ENCODE results near the gene THEMIS. TPM values are rescaled to one million over a fixed set of nuclear protein-coding genes. Genes with fewer than 3 reads are reported as not detected.

The THEMIS gene
- polyA plus RNA-seq, 1 experiment, result not detected

DNA sequence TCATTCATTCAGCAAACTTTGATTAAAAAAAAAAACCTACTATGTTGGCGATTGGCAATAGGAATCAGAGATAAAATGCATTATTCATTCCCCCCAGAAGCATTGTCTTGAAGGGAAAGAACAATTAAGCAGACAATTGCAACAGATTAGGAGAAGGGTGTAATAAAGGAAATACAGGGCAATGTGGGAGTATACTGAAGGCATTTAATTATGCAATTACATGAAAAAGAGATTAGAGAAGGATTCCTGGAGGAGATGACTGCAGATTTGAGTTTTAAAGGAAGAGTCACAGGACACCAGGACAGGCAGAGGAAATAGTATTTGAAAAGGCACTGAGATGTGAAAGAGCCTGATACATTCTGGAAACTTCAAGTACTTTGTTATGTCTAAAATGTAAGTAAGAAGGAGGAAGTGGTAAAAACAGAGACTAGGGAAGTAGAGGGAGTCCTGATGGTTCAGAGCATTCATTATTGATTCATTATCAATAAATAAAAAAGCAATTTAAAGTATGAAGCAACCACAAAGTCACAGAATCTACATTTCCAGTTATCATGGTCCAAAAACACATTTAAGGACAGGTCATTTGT, 43.7 kb downstream of the THEMIS start:
- POLR2A ChIA-PET, result no interaction called here
- no peak for DNase-seq (ENCODE audit: low read depth)
- no peaks in the 10 kb centered on the region for H3K27me3 ChIP-seq (ENCODE audit: control insufficient read depth, insufficient read depth, low read length)
- no peak overlapping the region for H3K4me3 ChIP-seq (ENCODE audit: low read depth, low read length)
- CTCF ChIA-PET, result interaction anchor here (2.1 kb wide), 1 partner anchor 480 kb away, joined by 5 read pairs; no protein-coding TSS in a partner anchor
- TF ChIP-seq, protein P1, sequence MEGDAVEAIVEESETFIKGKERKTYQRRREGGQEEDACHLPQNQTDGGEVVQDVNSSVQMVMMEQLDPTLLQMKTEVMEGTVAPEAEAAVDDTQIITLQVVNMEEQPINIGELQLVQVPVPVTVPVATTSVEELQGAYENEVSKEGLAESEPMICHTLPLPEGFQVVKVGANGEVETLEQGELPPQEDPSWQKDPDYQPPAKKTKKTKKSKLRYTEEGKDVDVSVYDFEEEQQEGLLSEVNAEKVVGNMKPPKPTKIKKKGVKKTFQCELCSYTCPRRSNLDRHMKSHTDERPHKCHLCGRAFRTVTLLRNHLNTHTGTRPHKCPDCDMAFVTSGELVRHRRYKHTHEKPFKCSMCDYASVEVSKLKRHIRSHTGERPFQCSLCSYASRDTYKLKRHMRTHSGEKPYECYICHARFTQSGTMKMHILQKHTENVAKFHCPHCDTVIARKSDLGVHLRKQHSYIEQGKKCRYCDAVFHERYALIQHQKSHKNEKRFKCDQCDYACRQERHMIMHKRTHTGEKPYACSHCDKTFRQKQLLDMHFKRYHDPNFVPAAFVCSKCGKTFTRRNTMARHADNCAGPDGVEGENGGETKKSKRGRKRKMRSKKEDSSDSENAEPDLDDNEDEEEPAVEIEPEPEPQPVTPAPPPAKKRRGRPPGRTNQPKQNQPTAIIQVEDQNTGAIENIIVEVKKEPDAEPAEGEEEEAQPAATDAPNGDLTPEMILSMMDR (IDR thresholded peaks at IDR 0.05; ENCODE audit: insufficient read depth, low read depth, low read length), result no peak
- no peaks in the 10 kb centered on the region for H3K36me3 ChIP-seq (ENCODE audit: control insufficient read depth, insufficient read depth, low read length)

DNA sequence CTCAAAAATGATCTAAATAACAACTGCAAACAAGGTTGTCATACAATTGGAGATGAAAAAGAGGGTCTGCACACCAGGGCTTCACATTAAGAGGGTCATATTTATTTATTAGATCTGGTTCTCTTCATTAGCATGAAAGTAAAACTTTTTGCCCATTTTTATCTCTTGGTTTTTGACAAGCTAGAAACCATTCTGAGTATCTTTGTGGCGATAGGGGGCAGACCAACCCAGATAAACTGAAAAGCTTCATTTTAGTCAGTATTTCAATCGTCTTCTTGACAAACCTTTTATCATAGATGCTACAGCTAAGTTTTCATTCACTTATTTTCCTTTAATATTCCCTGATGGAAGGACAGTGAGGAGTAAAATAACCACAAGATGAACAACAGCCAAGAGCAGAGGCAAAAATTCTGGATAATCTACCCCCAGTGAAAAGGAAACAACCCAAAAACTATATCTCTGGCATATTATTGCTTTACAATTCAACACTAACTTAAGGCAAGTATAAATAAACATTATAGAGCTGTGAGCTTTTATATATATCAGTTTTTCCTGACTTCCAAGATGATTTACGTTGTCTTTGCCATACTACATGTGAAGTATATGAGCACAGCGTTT, 45.2 kb downstream of the THEMIS start:
- Histone ChIP-seq H3K27me3 (ENCODE audit: control insufficient read depth, insufficient read depth, low read length) (no peaks in the 10 kb centered on the region), H3K36me3 (ENCODE audit: control insufficient read depth, insufficient read depth, low read length) (no peaks in the 10 kb centered on the region), H3K4me3 (ENCODE audit: low read depth, low read length) (no peak overlapping the region)
- TF ChIP-seq, protein P1 (IDR thresholded peaks at IDR 0.05; ENCODE audit: insufficient read depth, low read depth, low read length), result peak; percentile 64
- no peak for DNase-seq (ENCODE audit: low read depth)
- ChIA-PET POLR2A (interaction anchor here (0.6 kb wide), 1 partner anchor 31 kb away, joined by 3 read pairs; no protein-coding TSS in a partner anchor), CTCF (interaction anchor here (0.5 to 2.1 kb wide), 12 partner anchors 13 to 876 kb away, joined by 3 to 14 read pairs (median 4); no protein-coding TSS in a partner anchor)

DNA sequence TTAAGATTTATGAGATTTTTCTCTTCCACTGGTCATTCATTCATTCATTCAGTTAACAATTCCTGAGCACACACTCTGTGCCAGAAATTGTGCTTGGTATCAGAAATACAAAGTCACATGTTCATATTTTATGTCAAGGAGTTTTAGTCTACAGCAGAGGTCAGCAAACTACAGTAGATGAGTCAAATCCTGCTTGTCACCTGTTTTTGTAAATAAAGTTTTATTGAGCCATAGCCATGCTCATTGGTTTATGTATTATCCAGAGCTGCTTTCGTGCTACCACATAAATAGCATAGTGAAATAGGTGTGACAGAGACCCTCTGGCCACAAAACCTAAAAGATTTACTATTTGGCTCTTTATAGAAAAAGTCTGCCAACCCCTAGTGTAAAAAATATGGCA, 46.8 kb downstream of the THEMIS start:
- ChIA-PET CTCF (interaction anchor here (0.9 to 1.5 kb wide), 3 partner anchors 12 to 121 kb away, joined by 3 to 5 read pairs (median 3); no protein-coding TSS in a partner anchor), POLR2A (no interaction called here)
- TF ChIP-seq, protein P1 (IDR thresholded peaks at IDR 0.05; ENCODE audit: insufficient read depth, low read depth, low read length), result no peak
- no peak for DNase-seq (ENCODE audit: low read depth)
- no peaks in the 10 kb centered on the region for H3K27me3 ChIP-seq (ENCODE audit: control insufficient read depth, insufficient read depth, low read length)
- H3K4me3 ChIP-seq (ENCODE audit: low read depth, low read length), result no peak overlapping the region
- H3K36me3 ChIP-seq (ENCODE audit: control insufficient read depth, insufficient read depth, low read length), result no peaks in the 10 kb centered on the region

DNA sequence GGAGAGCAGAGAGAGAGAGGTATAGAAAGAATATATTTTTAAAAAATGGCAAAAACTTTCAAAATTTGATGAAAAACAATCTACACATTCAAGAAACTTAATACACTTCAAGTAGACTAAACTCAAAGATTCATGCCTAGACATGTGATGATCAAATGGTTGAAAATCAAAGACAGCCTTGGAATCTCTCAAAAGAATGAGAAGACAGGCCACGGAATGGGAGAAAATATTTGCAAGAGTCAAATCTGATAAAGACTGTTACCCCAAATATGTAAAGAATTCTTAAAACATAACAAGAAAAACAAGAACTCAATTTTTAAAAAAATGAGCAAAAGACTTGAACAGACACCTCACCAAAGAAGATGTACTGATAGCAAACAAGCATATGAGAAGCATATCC, 49.7 kb downstream of the THEMIS start:
- ChIA-PET CTCF (no interaction called here), POLR2A (interaction anchor here (0.6 kb wide), 1 partner anchor 44 kb away, joined by 3 read pairs; no protein-coding TSS in a partner anchor)
- Histone ChIP-seq H3K4me3 (ENCODE audit: low read depth, low read length) (no peak overlapping the region), H3K36me3 (ENCODE audit: control insufficient read depth, insufficient read depth, low read length) (no peaks in the 10 kb centered on the region), H3K27me3 (ENCODE audit: control insufficient read depth, insufficient read depth, low read length) (no peaks in the 10 kb centered on the region)
- TF ChIP-seq, protein P1 (IDR thresholded peaks at IDR 0.05; ENCODE audit: insufficient read depth, low read depth, low read length), result no peak
- peak; percentile 41 for DNase-seq (ENCODE audit: low read depth)

DNA sequence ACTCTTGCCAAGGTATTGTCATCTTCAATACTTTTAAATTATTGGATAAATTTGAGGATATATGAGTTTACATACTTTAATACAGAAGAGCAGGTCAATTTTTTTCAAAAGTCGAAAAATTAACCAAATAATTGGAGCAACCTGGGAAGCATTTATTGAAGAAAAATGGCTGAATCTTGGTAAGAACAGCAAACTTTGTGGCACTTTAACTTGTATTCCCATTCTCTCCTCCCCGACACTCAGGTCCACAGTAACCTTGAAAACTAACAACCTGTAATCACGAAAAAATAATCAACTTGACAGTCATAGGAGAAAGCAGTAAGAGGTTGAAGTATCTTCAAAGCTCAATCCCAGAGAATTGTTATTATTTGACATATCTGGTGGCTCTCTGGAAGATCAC, 55.6 kb downstream of the THEMIS start:
- H3K4me3 ChIP-seq (ENCODE audit: low read depth, low read length), result no peak overlapping the region
- DNase-seq (ENCODE audit: low read depth), result no peak
- POLR2A ChIA-PET, result interaction anchor here (0.6 kb wide), 1 partner anchor 627 kb away, joined by 6 read pairs; no protein-coding TSS in a partner anchor
- no peaks in the 10 kb centered on the region for H3K27me3 ChIP-seq (ENCODE audit: control insufficient read depth, insufficient read depth, low read length)
- TF ChIP-seq, protein P1 (IDR thresholded peaks at IDR 0.05; ENCODE audit: insufficient read depth, low read depth, low read length), result no peak
- no peaks in the 10 kb centered on the region for H3K36me3 ChIP-seq (ENCODE audit: control insufficient read depth, insufficient read depth, low read length)
- CTCF ChIA-PET, result interaction anchor here (3.0 kb wide), 1 partner anchor 9 kb away, joined by 10 read pairs; no protein-coding TSS in a partner anchor

All from BJ (cell line).